BE2C (cell line): ENCODE measurements around the gene SAV1.
"Not testable (repeated sequence)": the region's sequence is repeated elsewhere in the genome, so short reads cannot be mapped to it uniquely, and the experiment has no call there.

Experiments used
- DNase-seq: peaks from one replicate; pipeline ENCODE4 v3.0.0-alpha.2; 2020
- H3K27me3 ChIP-seq: fragments of 250-450 bp; sonication (Bioruptor Pico); 2 replicates; pipeline ENCODE4 v1.5.1; 2020; ENCODE audit warnings: mild to moderate bottlenecking
- H3K36me3 ChIP-seq: fragments of 250-450 bp; sonication (Bioruptor Pico); 2 replicates; pipeline ENCODE4 v1.5.1; 2020; ENCODE audit warnings: mild to moderate bottlenecking
- H3K4me1 ChIP-seq: fragments of 250-450 bp; sonication (Bioruptor Pico); 2 replicates; pipeline ENCODE4 v1.5.1; 2020
- H3K4me3 ChIP-seq: 2 replicates; pipeline ENCODE4 v1.5.1; 2011; ENCODE audit warnings: low read depth, low read length
- H3K9me3 ChIP-seq: fragments of 250-450 bp; sonication (Bioruptor Pico); 2 replicates; pipeline ENCODE4 v1.5.1; 2020
- TF ChIP-seq, protein P1 (sequence below): IDR thresholded peaks from 2 replicates; pipeline ENCODE4 v1.5.1; 2012; ENCODE audit warnings: mild to moderate bottlenecking, low read depth, low read length

SAV1 gene

DNA sequence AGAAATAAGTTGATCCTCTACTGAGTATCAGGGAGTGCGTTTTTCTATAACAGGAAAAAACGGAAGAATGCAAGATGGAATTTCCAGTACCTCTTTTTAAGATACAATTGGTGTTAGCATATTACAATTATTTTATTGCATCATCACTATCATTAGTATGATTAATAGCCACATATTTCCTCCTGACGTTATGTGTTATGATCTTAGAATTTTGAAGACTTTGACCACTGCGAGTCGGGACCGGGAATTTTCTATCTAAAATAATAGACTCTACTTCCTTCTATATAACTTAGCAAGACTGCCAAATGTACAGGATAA, 679 bp upstream of the SAV1 start:
- H3K27me3 ChIP-seq, result no peaks in the 10 kb centered on the region
- no peaks in the 10 kb centered on the region; the same call in 1 of the 2 replicates for H3K4me1 ChIP-seq
- H3K4me3 ChIP-seq, result peak overlapping the region; percentile 81
- no peaks in the 10 kb centered on the region for H3K36me3 ChIP-seq
- no peaks in the 10 kb centered on the region for H3K9me3 ChIP-seq
- no peak for DNase-seq
- TF ChIP-seq, protein P1, sequence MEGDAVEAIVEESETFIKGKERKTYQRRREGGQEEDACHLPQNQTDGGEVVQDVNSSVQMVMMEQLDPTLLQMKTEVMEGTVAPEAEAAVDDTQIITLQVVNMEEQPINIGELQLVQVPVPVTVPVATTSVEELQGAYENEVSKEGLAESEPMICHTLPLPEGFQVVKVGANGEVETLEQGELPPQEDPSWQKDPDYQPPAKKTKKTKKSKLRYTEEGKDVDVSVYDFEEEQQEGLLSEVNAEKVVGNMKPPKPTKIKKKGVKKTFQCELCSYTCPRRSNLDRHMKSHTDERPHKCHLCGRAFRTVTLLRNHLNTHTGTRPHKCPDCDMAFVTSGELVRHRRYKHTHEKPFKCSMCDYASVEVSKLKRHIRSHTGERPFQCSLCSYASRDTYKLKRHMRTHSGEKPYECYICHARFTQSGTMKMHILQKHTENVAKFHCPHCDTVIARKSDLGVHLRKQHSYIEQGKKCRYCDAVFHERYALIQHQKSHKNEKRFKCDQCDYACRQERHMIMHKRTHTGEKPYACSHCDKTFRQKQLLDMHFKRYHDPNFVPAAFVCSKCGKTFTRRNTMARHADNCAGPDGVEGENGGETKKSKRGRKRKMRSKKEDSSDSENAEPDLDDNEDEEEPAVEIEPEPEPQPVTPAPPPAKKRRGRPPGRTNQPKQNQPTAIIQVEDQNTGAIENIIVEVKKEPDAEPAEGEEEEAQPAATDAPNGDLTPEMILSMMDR, result no peak

DNA sequence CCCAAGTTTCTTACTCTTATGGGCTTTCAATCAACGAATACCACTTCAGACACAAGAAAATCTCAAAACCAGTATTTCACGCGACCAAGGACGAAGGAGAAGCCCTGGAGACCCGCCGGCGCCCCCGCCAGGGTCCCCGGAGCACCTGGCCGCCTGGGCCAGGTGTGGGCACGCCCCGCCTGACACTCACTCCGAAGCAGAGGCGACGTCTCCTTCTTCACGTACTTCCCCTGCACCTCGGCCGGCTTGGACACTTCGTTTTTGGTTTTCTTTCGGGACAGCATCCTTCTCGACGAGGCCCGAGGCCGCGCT, 466 bp downstream of the SAV1 start:
- DNase-seq, result no peak
- Histone ChIP-seq H3K27me3 (no peaks in the 10 kb centered on the region), H3K4me3 (peak overlapping the region; percentile 81), H3K36me3 (no peaks in the 10 kb centered on the region), H3K9me3 (no peaks in the 10 kb centered on the region), H3K4me1 (no peaks in the 10 kb centered on the region; the same call in 1 of the 2 replicates)
- TF ChIP-seq, protein P1, result no peak

DNA sequence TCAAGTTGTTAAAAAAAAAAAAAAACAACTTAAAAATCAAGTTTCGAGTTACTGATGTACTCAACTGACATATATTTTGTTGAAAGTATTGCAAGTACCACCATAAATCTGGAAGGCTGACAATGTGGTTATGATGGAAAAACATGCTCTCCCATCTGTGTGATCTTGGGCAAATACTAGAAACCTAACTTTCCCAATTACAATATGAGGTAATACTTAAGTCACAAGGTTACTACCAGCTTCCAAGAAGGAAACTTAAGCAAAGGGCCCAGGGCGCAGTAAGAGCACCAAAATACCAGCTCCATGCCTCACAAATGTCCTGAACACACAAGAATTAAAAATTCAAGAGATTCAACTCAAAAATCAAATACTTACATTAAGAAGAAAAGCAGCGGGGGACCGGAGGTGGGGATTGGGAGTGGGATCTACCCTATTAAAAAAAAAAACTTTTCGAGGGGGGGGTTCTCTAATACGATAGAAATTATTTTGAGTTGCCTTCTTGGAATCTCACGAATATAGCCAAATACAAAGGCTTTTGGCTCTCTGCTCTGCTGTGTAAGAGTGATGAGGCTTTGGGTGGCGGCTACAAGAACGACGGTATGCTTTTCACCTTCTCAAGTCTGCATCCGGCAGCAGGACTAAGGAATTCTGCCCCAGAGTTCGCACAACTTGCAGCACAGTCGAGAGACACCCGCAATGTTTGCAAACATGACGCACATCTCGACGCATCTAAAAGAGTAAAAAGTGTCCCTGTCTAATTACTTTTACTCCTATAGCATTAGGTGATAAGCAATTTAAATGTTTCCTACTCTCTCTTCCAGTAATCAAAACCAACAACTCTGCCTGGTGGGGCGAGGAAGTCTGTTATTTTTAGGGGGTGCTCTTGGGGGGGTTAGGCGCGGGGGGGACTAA, 1.1 kb downstream of the SAV1 start:
- TF ChIP-seq, protein P1, result no peak
- Histone ChIP-seq H3K36me3 (no peaks in the 10 kb centered on the region), H3K9me3 (no peaks in the 10 kb centered on the region), H3K4me3 (peak overlapping the region; percentile 81), H3K27me3 (no peaks in the 10 kb centered on the region), H3K4me1 (no peaks in the 10 kb centered on the region; the same call in 1 of the 2 replicates)
- peak; percentile 19 for DNase-seq

DNA sequence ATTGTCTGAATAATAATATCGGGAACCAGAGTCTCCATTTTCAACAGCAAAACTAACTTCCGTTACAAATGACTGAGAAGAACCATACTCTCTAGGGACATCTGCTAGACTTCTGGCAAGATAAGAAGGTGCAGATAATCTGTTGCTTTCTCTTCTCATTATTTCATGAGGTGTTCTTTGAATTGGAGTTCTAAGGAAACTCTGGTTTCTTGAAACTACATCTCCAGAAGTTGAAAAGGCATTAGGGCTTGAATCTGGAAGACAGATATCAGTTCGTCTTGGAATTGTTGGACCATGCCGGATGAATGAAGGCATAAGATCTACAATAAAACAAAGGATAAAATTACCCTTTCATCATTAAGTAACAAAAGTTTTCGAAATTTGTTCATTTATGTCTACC, 2.8 kb downstream of the SAV1 start:
- not testable (repeated sequence) for DNase-seq, H3K36me3 ChIP-seq, H3K4me1 ChIP-seq, H3K4me3 ChIP-seq, H3K9me3 ChIP-seq, H3K27me3 ChIP-seq

DNA sequence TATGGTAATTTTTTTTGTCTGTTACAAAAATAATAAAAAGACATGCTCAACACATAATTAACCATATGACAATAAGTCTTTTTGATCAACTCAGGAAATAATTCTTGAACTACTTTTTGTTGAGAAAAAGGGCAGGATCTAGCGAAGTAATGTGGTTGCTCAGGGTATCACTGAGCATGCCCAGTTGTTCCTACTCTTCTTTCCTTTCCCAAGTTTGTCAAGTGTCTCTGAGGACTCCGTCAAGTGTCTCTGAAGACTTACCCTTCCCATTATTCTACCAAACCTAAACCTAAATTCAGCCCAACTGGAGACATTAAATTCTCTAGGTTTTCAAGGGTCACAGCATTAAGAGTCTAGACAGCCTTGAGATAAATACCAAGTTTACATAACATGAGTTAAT, 3.5 kb downstream of the SAV1 start:
- H3K4me1 ChIP-seq, H3K36me3 ChIP-seq, H3K27me3 ChIP-seq, DNase-seq, H3K4me3 ChIP-seq, H3K9me3 ChIP-seq: not testable (repeated sequence)

DNA sequence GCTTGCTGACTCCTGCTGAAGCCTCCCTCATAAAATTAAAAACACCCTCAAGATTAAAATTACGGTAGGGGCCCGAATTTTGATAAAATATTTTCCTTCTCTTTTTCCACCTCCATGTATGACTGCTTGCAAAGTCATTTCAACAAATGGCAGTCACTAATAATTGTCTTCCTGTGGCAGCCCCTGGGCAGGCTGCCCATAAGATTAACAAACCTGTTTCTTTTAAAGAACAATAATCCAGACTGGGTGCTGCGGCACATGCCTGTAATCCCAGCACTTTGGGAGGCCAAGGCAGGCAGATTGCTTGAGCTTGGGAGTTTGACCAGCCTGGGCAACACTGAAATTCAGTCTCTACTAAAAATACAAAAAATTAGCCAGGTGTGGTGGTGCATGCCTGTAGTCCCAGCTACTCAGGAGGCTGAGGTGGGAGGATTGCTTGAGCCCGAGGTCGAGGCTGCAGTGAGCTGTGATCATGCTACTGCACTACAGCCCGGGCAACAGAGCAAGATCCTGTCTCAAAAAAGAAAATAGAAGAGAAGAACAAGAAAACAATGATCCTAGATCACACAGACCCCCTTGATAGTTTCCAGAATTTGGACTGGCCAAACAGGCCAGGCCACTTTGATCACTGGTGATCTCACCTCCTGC, 8.7 kb downstream of the SAV1 start:
- H3K4me3 ChIP-seq, result no peak overlapping the region
- DNase-seq, result peak; percentile 38

DNA sequence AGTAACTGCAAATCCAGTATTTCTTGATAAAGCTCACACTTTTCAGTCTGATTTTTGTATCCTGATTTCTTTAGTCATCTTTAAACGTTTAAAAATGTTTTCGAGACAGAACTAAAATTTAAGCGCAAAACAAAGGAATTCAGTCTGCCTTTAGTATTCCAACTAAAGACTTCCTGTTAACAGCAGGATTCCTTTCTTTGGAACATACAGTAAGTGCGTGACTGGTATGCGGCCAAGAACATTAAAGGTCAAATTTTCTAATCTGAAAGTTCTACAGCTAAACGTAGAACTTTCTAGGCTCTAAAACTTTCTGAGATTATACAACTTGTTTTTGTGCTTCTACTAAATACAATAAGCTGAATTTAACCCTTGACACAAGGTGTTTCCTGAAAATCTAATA, 9.9 kb downstream of the SAV1 start:
- H3K27me3 ChIP-seq, result no peaks in the 10 kb centered on the region
- no peak overlapping the region for H3K4me3 ChIP-seq
- H3K36me3 ChIP-seq, result no peaks in the 10 kb centered on the region
- H3K9me3 ChIP-seq, result no peaks in the 10 kb centered on the region
- DNase-seq, result no peak
- TF ChIP-seq, protein P1, result no peak
- H3K4me1 ChIP-seq, result no peaks in the 10 kb centered on the region

More for the DNA sequence above, 8.7 kb downstream of the SAV1 start:
- H3K36me3 ChIP-seq, result no peaks in the 10 kb centered on the region
- H3K27me3 ChIP-seq, result no peaks in the 10 kb centered on the region
- no peaks in the 10 kb centered on the region for H3K4me1 ChIP-seq
- H3K9me3 ChIP-seq, result no peaks in the 10 kb centered on the region
- TF ChIP-seq, protein P1, result no peak
